Measurements from ENCODE around the gene B4GALT3. TPM values are rescaled to one million over a fixed set of nuclear protein-coding genes. Genes with fewer than 3 reads are reported as not detected.

Gene B4GALT3
- total RNA-seq, 2 donors from 2014 or later, result 30.3 to 34.8 TPM

DNA sequence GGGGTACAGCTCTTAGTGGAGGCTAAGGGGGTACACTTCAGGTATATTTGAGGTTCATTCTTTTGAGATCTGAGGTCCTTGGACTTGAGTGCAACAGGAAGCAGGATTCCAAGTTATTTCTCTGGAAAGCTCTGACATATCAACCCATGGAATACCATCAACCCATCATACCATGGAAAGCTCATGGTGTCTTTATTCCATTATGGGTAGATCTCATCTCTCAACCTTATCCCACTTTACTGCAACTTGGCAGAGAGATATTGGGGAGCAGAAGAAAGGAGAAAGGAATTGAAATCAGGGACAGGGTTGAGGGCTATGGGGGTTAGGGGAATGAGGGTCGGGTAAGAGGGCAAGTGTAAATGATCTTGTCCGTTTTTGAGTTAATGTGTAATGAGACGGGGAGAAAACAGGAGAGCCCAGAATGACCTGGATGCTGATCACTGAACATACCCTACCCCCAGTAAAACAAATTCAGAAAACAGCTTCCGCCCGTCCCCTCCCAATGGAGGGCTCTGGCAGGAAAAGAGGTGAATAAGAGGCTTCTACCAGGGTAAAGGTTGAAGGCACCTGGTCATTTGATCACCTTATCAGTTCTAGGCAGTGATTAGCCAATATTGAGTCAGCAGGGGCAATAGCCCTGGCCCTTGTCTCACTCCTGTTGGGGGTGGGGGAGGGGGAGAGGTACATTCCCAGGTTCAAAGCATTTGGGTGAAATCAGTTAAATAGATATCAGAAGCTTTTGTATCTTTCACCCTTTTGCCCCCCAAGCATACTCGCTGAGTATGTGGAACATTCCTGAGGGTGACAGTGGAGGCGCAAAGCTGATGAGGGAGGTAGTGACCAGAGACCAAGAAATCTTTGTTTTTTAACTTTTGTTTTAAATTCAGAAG is 46.7 kb upstream of the B4GALT3 start:
- Histone ChIP-seq H3K4me1 (peaks cover 20% of the 10 kb centered on the region), H3K36me3 (peaks cover 3% of the 10 kb centered on the region), H3K27me3 (no peaks in the 10 kb centered on the region), H3K27ac (no peak overlapping the region), H3K4me3 (no peak overlapping the region), H3K9ac (ENCODE audit: low read depth in 2 of 2, low read length in 2 of 2) (no peak overlapping the region), H3K9me3 (no peaks in the 10 kb centered on the region)
- TF ChIP-seq, protein P1, sequence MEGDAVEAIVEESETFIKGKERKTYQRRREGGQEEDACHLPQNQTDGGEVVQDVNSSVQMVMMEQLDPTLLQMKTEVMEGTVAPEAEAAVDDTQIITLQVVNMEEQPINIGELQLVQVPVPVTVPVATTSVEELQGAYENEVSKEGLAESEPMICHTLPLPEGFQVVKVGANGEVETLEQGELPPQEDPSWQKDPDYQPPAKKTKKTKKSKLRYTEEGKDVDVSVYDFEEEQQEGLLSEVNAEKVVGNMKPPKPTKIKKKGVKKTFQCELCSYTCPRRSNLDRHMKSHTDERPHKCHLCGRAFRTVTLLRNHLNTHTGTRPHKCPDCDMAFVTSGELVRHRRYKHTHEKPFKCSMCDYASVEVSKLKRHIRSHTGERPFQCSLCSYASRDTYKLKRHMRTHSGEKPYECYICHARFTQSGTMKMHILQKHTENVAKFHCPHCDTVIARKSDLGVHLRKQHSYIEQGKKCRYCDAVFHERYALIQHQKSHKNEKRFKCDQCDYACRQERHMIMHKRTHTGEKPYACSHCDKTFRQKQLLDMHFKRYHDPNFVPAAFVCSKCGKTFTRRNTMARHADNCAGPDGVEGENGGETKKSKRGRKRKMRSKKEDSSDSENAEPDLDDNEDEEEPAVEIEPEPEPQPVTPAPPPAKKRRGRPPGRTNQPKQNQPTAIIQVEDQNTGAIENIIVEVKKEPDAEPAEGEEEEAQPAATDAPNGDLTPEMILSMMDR (IDR thresholded peaks at IDR 0.05), result no peak
- DNase-seq, result no peak
- intact Hi-C loops (cut with DNase I), result no loop called here

DNA sequence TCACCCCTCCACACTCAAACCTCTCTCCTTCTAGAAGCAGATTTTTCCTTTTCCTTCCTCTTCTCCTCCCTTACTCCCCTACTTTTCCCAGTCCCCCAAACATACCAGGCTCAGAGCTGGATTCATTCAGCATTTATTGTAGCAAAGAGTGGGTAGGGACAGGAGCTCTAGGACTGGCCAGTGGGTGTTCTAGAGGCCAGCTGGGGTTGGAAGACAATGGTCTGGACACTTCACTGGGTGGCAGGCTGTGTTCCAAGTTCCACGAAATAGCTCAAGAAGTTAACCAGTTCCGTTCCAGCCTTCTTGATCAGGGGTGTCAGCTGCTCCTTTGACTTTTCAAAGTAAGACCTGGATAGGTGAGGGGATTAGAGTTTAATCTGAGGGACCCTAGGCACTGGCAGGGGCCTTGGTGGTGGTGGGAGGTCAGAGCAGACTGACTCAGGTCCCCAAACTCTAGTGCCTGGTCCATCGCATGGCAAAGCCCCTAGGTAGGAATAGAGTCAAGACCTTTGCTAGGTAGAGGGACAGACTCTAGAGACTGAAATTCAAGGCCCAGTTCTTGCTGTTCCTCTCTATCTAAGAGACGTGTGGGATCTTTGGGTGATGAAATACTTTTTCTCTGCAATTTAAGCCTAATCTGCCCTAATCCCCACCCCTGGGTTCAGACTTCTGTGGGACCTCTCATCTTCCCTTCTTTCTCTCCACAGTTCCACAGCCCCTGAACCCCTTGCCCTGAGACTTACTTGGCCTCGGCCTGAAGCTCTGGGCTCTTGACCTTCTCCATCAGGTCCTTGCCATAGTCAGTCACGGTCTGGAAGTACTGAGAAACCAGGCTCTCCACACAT is 45.1 kb upstream of the B4GALT3 start:
- intact Hi-C loops (cut with DNase I), result no loop called here
- DNase-seq, result no peak
- no peak overlapping the region for H3K9ac ChIP-seq (ENCODE audit: low read depth in 2 of 2, low read length in 2 of 2)
- H3K9me3 ChIP-seq, result no peaks in the 10 kb centered on the region
- TF ChIP-seq, protein P1 (IDR thresholded peaks at IDR 0.05), result no peak
- no peaks in the 10 kb centered on the region for H3K36me3 ChIP-seq
- peaks cover 15% of the 10 kb centered on the region for H3K4me1 ChIP-seq
- H3K27ac ChIP-seq, result no peak overlapping the region
- H3K27me3 ChIP-seq, result no peaks in the 10 kb centered on the region
- H3K4me3 ChIP-seq, result no peak overlapping the region

DNA sequence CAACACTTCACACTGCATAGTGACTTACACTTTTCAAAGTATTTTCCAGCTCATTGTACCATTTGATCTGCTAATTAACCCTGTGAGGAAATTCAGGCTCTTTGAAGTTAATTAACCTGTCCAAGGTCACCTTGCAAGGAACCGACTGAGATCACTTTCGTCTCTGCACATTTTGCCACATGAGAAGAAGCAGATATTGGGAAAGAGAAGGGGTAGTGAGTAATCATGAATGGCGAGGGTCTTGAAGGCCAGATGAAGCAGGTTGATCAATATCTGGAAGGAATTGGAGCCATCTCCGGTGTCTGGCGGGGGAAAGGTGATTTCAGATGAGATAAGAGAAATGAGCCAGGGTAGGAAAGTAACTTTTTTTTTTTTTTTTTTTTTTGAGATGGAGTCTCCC is 42.7 kb upstream of the B4GALT3 start:
- Histone ChIP-seq H3K9ac (ENCODE audit: low read depth in 2 of 2, low read length in 2 of 2) (no peak overlapping the region), H3K36me3 (no peaks in the 10 kb centered on the region), H3K4me1 (no peaks in the 10 kb centered on the region), H3K27me3 (no peaks in the 10 kb centered on the region), H3K4me3 (no peak overlapping the region), H3K27ac (no peak overlapping the region), H3K9me3 (no peaks in the 10 kb centered on the region)
- TF ChIP-seq, protein P1 (IDR thresholded peaks at IDR 0.05), result no peak
- intact Hi-C loops (cut with DNase I), result no loop called here
- DNase-seq, result no peak

DNA sequence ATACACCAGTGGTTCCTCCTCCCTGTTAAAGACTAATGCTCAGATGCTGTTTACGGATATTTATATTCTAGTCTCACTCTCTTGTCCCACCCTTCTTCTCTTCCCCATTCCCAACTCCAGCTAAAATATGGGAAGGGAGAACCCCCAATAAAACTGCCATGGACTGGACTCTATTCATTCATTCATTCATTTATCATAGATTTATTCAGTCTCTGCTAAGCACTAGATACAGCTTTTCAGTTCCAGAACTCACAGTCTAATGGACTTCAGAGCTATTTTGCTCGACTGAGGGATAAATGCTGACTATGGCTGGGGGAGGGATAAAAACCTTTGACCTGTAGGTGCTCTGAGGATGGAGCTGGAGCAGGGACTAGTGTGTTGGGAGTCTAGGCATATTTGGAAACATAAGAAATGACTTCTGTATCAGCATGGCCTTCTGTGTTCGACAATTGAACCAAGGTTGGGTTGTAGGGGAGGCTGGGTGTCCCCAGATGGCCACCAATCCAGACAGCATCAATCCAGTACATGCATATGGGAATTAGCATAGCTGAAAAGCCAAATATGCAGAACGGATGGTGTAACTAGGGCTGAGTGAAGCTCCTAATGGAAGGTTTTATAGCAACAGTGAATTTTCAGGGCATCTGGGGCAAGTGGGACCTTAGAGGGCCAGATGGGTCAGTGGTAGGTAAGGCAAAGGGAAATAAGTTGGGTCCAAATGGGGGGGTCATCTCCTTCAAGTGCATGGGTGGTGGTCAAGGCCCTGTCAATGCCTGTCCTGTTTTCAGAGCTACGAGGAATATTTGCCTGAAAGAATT is 42.0 kb upstream of the B4GALT3 start:
- no peak overlapping the region for H3K9ac ChIP-seq (ENCODE audit: low read depth in 2 of 2, low read length in 2 of 2)

More for the DNA sequence above, 42.0 kb upstream of the B4GALT3 start:
- intact Hi-C loops (cut with DNase I), result no loop called here
- H3K27ac ChIP-seq, result no peak overlapping the region
- H3K27me3 ChIP-seq, result no peaks in the 10 kb centered on the region
- TF ChIP-seq, protein P1 (IDR thresholded peaks at IDR 0.05), result no peak
- no peaks in the 10 kb centered on the region for H3K9me3 ChIP-seq
- H3K4me1 ChIP-seq, result no peaks in the 10 kb centered on the region
- H3K4me3 ChIP-seq, result no peak overlapping the region
- DNase-seq, result no peak
- no peaks in the 10 kb centered on the region for H3K36me3 ChIP-seq
